Gastrocnemius medialis (tissue), 4 donors: Measurements from ENCODE around the gene ARHGEF37. TPM values are rescaled to one million over a fixed set of nuclear protein-coding genes. Genes with fewer than 3 reads are reported as not detected.

Experiments
- ATAC-seq, 2 donors: fragments of 150-250 bp; one replicate each; pipeline ENCODE4 v1.9.1; 2016
- DNase-seq, 2 donors: peaks; one replicate each; pipeline ENCODE4 v3.0.0-alpha.2; 2019
- H3K27ac ChIP-seq, 4 donors: fragments of 200-600 bp; sonication (generic); 1 replicate in 1 of 4; 2 replicates in 3 of 4; pipeline ENCODE4 v1.5.1; 2016 to 2018; ENCODE audit warnings: mild to moderate bottlenecking in 2 of 4, moderate library complexity in 1 of 4
- H3K27me3 ChIP-seq, 3 donors: fragments of 200-600 bp; sonication (generic) in 2 of 3; 1 replicate in 1 of 3; 2 replicates in 2 of 3; pipeline versions ENCODE4 v1.5.1 to v1.6.0; 2016 to 2019; ENCODE audit warnings: mild to moderate bottlenecking in 1 of 3, moderate library complexity in 1 of 3
- H3K36me3 ChIP-seq, 2 donors: fragments of 200-600 bp; sonication (generic) in 1 of 2; one replicate each; pipeline ENCODE4 v1.5.1; 2017 to 2018
- H3K4me1 ChIP-seq, 2 donors: fragments of 200-600 bp; sonication (generic) in 1 of 2; one replicate each; pipeline ENCODE4 v1.5.1; 2016 to 2017; ENCODE audit warnings: mild to moderate bottlenecking in 2 of 2
- H3K4me3 ChIP-seq, 4 donors: fragments of 200-600 bp; sonication (generic) in 3 of 4; 1 replicate in 1 of 4; 2 replicates in 3 of 4; pipeline ENCODE4 v1.5.1; 2016 to 2019; ENCODE audit warnings: mild to moderate bottlenecking in 2 of 4
- H3K9me3 ChIP-seq, 3 donors: fragments of 200-600 bp; sonication (generic) in 2 of 3; 1 replicate in 1 of 3; 2 replicates in 2 of 3; pipeline ENCODE4 v1.5.1; 2016 to 2019
- POLR2A ChIP-seq, 2 donors: fragments of 450-650 bp; IDR thresholded peaks; one replicate each; pipeline ENCODE4 v1.6.1; 2017; ENCODE audit warnings: antibody characterized with exemption in 2 of 2, mild to moderate bottlenecking in 2 of 2, moderate library complexity in 2 of 2
- in situ Hi-C, 4 donors: fragments of 200-750 bp; cut with MboI; loops; one replicate each; pipeline versions ENCODE4 v1.15.0 to v1.8.0; 2017; ENCODE audit warnings: low sequenced_read_pairs in 4 of 4
- intact Hi-C: fragments of 100-400 bp; cut with DNase I; formaldehyde crosslinking; loops from one replicate; pipeline ENCODE4 v1.15.1; 2023; ENCODE audit warnings: low total_unique reads
- total RNA-seq, 4 donors: library from RNA; depleted of rRNA; stranded (reverse); fragments of >200 nt; gene quantifications; one replicate each; pipeline versions ENCODE4 v1.1.0 to v1.2.3, GENCODE V29; 2016
- TF ChIP-seq, protein P1 (sequence below), 5 experiments: fragments of 450-650 bp in 3 of 5; fragments of 200-600 bp in 2 of 5; sonication (generic) in 2 of 5; IDR thresholded peaks in 4 of 5; conservative IDR thresholded peaks in 1 of 5; 1 replicate in 4 of 5; 2 replicates in 1 of 5; pipeline ENCODE4 v1.5.1; 2016 to 2019; ENCODE audit warnings: antibody characterized with exemption in 5 of 5, mild to moderate bottlenecking in 3 of 5, moderate library complexity in 3 of 5

ARHGEF37 gene
- total RNA-seq, 4 donors from 2014 or later: 9.5 to 28.6 (median 21.0) TPM

DNA sequence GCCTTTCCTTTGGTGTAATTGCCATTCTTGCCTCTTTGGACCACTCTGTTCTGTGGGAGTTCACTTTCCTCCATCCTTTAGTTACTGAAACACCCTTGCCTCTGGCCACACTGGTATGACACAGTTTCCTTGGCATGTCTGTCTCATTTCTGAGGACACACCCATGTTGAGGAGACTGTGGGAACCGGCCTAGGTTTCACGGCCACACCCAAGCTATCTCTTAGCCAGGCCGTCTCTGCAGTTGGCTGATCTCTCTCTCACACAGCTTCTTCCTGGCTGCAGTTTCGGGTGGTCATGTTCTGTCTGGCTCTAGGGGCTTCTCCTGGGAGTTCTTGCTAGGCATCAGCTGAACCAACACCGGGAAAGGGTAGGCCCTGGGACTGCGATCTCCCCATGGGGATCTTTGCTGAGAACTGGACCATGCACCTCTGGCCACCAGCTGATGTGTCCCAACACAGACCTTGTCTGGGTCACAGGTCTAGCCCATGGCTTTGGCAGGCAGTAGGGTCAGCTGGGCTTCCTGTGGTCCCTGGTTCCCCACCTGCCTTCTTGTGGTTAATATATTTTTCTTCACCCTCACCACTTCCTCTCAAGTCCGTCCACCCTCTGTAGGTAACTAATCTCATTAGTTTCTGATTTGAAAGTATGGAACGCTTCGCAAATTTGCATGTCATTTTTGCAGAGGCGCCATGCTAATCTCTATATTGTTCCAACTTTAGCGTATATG, 24.9 kb downstream of the ARHGEF37 start:
- no peaks in the 10 kb centered on the region for H3K27me3 ChIP-seq
- DNase-seq: peak; percentile 61 to 75
- no peak for TF ChIP-seq POLR2A (IDR thresholded peaks at IDR 0.05)
- TF ChIP-seq, protein P1, sequence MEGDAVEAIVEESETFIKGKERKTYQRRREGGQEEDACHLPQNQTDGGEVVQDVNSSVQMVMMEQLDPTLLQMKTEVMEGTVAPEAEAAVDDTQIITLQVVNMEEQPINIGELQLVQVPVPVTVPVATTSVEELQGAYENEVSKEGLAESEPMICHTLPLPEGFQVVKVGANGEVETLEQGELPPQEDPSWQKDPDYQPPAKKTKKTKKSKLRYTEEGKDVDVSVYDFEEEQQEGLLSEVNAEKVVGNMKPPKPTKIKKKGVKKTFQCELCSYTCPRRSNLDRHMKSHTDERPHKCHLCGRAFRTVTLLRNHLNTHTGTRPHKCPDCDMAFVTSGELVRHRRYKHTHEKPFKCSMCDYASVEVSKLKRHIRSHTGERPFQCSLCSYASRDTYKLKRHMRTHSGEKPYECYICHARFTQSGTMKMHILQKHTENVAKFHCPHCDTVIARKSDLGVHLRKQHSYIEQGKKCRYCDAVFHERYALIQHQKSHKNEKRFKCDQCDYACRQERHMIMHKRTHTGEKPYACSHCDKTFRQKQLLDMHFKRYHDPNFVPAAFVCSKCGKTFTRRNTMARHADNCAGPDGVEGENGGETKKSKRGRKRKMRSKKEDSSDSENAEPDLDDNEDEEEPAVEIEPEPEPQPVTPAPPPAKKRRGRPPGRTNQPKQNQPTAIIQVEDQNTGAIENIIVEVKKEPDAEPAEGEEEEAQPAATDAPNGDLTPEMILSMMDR (IDR thresholded peaks at IDR 0.05 in 4 of 5, conservative IDR thresholded peaks at IDR 0.05 in 1 of 5): no peak
- no peaks in the 10 kb centered on the region for H3K9me3 ChIP-seq
- H3K36me3 ChIP-seq: peaks cover 0 to 17% of the 10 kb centered on the region in 2 donors
- in situ Hi-C loops (no loop called here), intact Hi-C loops (no loop called here)
- H3K4me1 ChIP-seq: peaks cover 11 to 40% of the 10 kb centered on the region in 2 donors
- peak; percentile 82 to 92 for ATAC-seq
- H3K4me3 ChIP-seq: no peak overlapping the region
- peak overlapping the region; percentile 32 to 65 (median 52) for H3K27ac ChIP-seq

DNA sequence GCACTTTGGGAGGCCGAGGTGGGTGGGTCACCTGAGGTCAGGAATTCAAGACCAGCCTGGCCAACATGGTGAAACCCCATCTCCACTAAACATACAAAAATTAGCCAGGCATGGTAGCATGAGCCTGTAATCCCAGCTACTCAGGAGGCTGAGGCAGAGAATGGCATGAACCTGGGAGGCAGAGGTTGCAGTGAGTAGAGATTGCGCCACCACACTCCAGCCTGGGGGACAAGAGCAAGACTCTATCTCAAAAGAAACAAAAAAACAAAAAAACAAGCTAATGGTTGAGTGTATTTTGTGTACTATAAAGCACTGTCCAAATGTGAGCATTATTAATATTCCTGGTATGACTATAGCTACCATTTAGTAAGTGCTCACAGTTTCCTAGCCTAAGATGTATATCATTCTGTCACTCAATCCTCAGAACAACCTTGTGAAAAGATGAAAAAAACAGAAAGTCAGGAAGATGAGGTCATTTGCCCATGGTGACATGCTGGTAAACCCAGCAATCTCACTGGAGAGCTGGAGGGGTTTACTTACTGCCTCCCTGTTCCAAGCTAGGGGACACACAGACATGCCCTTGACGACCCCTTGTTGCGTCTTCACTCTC, 27.7 kb downstream of the ARHGEF37 start:
- in situ Hi-C loops (no loop called here), intact Hi-C loops (no loop called here)
- Histone ChIP-seq H3K4me3 (no peak overlapping the region), H3K27me3 (no peaks in the 10 kb centered on the region), H3K4me1 (peaks cover 11 to 39% of the 10 kb centered on the region in 2 donors), H3K36me3 (peaks cover 0 to 11% of the 10 kb centered on the region in 2 donors), H3K27ac (peak overlapping the region in 3 of 4 donors; percentile 23 to 61 (median 59)), H3K9me3 (no peaks in the 10 kb centered on the region)
- TF ChIP-seq POLR2A (IDR thresholded peaks at IDR 0.05): no peak
- TF ChIP-seq, protein P1 (IDR thresholded peaks at IDR 0.05 in 4 of 5, conservative IDR thresholded peaks at IDR 0.05 in 1 of 5): no peak
- DNase-seq: no peak
- ATAC-seq: no peak

DNA sequence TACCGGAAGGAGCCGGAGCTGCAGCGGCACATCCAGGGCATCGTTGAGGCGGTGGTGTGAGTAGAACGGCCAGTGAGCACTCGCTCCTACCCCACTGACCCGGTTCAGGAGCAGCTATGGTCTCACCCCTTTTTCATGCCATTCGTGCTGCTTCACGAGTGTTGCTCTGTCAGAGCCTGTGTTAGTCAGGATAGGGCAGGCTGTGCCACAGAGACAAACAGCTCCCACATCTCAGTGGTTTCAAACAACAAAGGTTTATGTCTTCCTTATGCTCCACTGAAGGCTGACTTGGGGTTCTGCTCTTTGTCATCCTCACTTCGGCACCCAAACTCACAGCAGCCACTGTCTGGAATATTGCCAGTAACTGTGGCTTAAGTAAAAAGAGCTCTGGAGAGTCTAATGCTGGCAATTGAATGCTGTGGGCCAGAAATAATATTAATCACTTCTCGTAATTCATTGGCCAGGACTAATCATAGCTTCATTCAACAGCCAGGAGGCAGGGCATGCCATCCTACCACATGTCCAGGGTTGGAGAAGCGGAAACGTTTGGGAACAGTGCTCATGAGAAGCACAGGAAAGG, 28.4 kb downstream of the ARHGEF37 start:
- TF ChIP-seq, protein P1 (IDR thresholded peaks at IDR 0.05 in 4 of 5, conservative IDR thresholded peaks at IDR 0.05 in 1 of 5): no peak
- no peak for TF ChIP-seq POLR2A (IDR thresholded peaks at IDR 0.05)
- intact Hi-C loops: no loop called here
- DNase-seq: no peak
- Histone ChIP-seq H3K36me3 (peaks cover 0 to 11% of the 10 kb centered on the region in 2 donors), H3K27me3 (no peaks in the 10 kb centered on the region), H3K27ac (peak overlapping the region in 1 of 4 donors; percentile 59), H3K4me1 (peaks cover 16 to 46% of the 10 kb centered on the region in 2 donors), H3K9me3 (no peaks in the 10 kb centered on the region), H3K4me3 (no peak overlapping the region)
- no peak for ATAC-seq
- in situ Hi-C loops: no loop called here

- ATAC-seq: no peak
- TF ChIP-seq POLR2A (IDR thresholded peaks at IDR 0.05): no peak
- TF ChIP-seq, protein P1 (IDR thresholded peaks at IDR 0.05 in 4 of 5, conservative IDR thresholded peaks at IDR 0.05 in 1 of 5): no peak
- DNase-seq: no peak
- no peaks in the 10 kb centered on the region for H3K27me3 ChIP-seq
- peaks cover 0 to 11% of the 10 kb centered on the region in 2 donors for H3K36me3 ChIP-seq
- H3K27ac ChIP-seq: peak overlapping the region; percentile 5 to 54 (median 28)
- no peak overlapping the region for H3K4me3 ChIP-seq
- H3K9me3 ChIP-seq: no peaks in the 10 kb centered on the region
- H3K4me1 ChIP-seq: peaks cover 13 to 38% of the 10 kb centered on the region in 2 donors
- in situ Hi-C loops: no loop called here
- intact Hi-C loops: no loop called here
Observed at GRCh38 chr5:149610589-149611255, 29.4 kb downstream of the ARHGEF37 start.
